Kidney (tissue), 14 donors: ENCODE data around the gene ATG4D. TPM values are rescaled to one million over a fixed set of nuclear protein-coding genes. Genes with fewer than 3 reads are reported as not detected.

Source experiments
- DNase-seq, 5 donors: peaks; one replicate each; pipeline ENCODE4 v3.0.0-alpha.2; 2013 to 2020
- FAIRE-seq: peaks from 2 replicates; lab custom pipeline; 2012; peaks lifted over from hg19 to GRCh38; lab: Jason Lieb, UNC
- H3K27ac ChIP-seq, 2 donors: one replicate each; pipeline ENCODE4 v1.7.0; 2013; ENCODE audit warnings: low read depth in 2 of 2, low read length in 2 of 2, inconsistent platforms in 1 of 2
- H3K27me3 ChIP-seq: one replicate; pipeline ENCODE4 v1.7.1; 2013; ENCODE audit warnings: low read length, inconsistent platforms; ENCODE audit not compliant: control insufficient read depth, insufficient read depth
- H3K36me3 ChIP-seq, 3 donors: one replicate each; pipeline versions ENCODE4 v1.7.0 to v1.7.1; 2013; ENCODE audit warnings: low read length in 3 of 3, control low read depth in 1 of 3, inconsistent platforms in 1 of 3; ENCODE audit not compliant: insufficient read depth in 3 of 3, control insufficient read depth in 2 of 3
- H3K4me1 ChIP-seq, 3 donors: one replicate each; pipeline versions ENCODE4 v1.7.0 to v1.7.1; 2013; ENCODE audit warnings: low read length in 3 of 3, inconsistent platforms in 1 of 3, low read depth in 1 of 3; ENCODE audit not compliant: control insufficient read depth in 2 of 3, insufficient read depth in 2 of 3
- H3K4me3 ChIP-seq, 3 donors: one replicate each; pipeline versions ENCODE4 v1.7.0 to v1.8.1; 2013; ENCODE audit warnings: low read length in 3 of 3, control low read depth in 1 of 3, inconsistent platforms in 1 of 3
- H3K9ac ChIP-seq, 3 donors: one replicate each; pipeline versions ENCODE4 v1.7.0 to v1.7.1; 2013; ENCODE audit warnings: low read length in 3 of 3, control low read depth in 1 of 3, inconsistent platforms in 1 of 3
- H3K9me3 ChIP-seq, 3 donors: one replicate each; pipeline versions ENCODE4 v1.7.0 to v1.7.1; 2013; ENCODE audit warnings: low read length in 3 of 3, control low read depth in 1 of 3, inconsistent platforms in 1 of 3; ENCODE audit not compliant: control insufficient read depth in 2 of 3, insufficient read depth in 1 of 3
- intact Hi-C: fragments of 100-400 bp; cut with DNase I; formaldehyde crosslinking; loops from one replicate; pipeline ENCODE4 v1.11.1; 2022
- polyA plus RNA-seq: library from polyadenylated mRNA; stranded (reverse); fragments of 350-450 nt; fragmentation: Illumina TruSeq; extraction: RNeasy Lipid Tissue Mini Kit (QIAGEN cat#74804); gene quantifications from one replicate; pipeline ENCODE4 v1.2.3, GENCODE V29; 2014; ENCODE audit warnings: low read depth, low replicate concordance; ENCODE audit not compliant: insufficient read depth
- total RNA-seq: library from RNA; stranded (reverse); fragmentation: NEBNext Ultra II Directional; extraction: Animal tissue kit (Norgen Biotek cat#: 25700); gene quantifications from one replicate; pipeline ENCODE4 v1.2.1, GENCODE V29; 2021
- TF ChIP-seq, protein P1 (sequence below): IDR thresholded peaks from 3 replicates; pipeline ENCODE4 v1.5.1; 2012; ENCODE audit warnings: mild to moderate bottlenecking, moderate library complexity, borderline replicate concordance; ENCODE audit not compliant: insufficient read depth; ENCODE audit errors: extremely low read depth
- donor health status: control.
- donor health status: control.
- donor health status: control.
- donor health status: control.
- donor health status: control.
- donor health status: DM: yes; HTN: yes; CAD: no.
- donor health status: Normal renal cell carcinoma (clear cell type).

ATG4D gene
- total and polyA plus RNA-seq, 2 donors from 2014 or later = 32.7 to 91.7 TPM

GRCh38 chr19:10577951-10578350, 34.2 kb downstream of the ATG4D start:
- H3K4me3 ChIP-seq = no peak overlapping the region
- DNase-seq (no peak), FAIRE-seq (no peak)
- TF ChIP-seq, protein P1, sequence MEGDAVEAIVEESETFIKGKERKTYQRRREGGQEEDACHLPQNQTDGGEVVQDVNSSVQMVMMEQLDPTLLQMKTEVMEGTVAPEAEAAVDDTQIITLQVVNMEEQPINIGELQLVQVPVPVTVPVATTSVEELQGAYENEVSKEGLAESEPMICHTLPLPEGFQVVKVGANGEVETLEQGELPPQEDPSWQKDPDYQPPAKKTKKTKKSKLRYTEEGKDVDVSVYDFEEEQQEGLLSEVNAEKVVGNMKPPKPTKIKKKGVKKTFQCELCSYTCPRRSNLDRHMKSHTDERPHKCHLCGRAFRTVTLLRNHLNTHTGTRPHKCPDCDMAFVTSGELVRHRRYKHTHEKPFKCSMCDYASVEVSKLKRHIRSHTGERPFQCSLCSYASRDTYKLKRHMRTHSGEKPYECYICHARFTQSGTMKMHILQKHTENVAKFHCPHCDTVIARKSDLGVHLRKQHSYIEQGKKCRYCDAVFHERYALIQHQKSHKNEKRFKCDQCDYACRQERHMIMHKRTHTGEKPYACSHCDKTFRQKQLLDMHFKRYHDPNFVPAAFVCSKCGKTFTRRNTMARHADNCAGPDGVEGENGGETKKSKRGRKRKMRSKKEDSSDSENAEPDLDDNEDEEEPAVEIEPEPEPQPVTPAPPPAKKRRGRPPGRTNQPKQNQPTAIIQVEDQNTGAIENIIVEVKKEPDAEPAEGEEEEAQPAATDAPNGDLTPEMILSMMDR = no peak
- intact Hi-C loops = no loop called here
- no peak overlapping the region for H3K27ac ChIP-seq
- H3K9me3 ChIP-seq = no peaks in the 10 kb centered on the region
- no peaks in the 10 kb centered on the region for H3K27me3 ChIP-seq
- H3K9ac ChIP-seq = no peak overlapping the region
- peaks cover 0 to 4% (median 3%) of the 10 kb centered on the region in 3 donors for H3K4me1 ChIP-seq
- H3K36me3 ChIP-seq = peaks cover 0 to 2% (median 0%) of the 10 kb centered on the region in 3 donors

- TF ChIP-seq, protein P1 = peak; percentile 100
- Histone ChIP-seq H3K4me1 (peaks cover 0 to 4% (median 3%) of the 10 kb centered on the region in 3 donors), H3K9ac (peak overlapping the region in 1 of 3 donors; percentile 17), H3K36me3 (no peaks in the 10 kb centered on the region), H3K4me3 (peak overlapping the region in 2 of 3 donors; percentile 18 to 41), H3K27me3 (no peaks in the 10 kb centered on the region), H3K27ac (no peak overlapping the region), H3K9me3 (no peaks in the 10 kb centered on the region)
- intact Hi-C loops = loop anchor here (5.0 kb wide), 1 partner anchor 61 kb away; no protein-coding TSS in a partner anchor
- no peak for FAIRE-seq
- peak; percentile 91 to 96 (median 92) for DNase-seq
Observed at GRCh38 chr19:10580979-10581631, 37.4 kb downstream of the ATG4D start.

DNA sequence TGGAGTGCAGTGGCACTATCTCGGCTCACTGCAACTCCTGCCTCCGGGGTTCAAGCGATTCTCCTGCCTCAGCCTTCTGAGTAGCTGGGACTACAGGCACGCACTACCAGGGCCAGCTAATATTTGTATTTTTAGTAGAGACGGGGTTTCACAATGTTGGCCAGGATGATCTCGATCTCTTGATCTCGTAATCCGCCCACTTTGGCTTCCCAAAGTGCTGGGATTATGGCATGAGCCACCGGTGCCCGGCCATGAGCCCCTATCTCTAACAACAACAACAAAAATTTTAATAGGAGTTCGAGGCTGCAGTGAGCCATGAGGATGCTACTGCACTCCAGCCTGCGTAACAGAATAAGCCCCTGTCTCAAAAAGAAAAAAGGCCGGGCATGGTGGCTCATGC, 38.4 kb downstream of the ATG4D start:
- TF ChIP-seq, protein P1 = no peak
- no peak for FAIRE-seq
- Histone ChIP-seq H3K27ac (no peak overlapping the region), H3K9ac (no peak overlapping the region), H3K36me3 (no peaks in the 10 kb centered on the region), H3K4me3 (no peak overlapping the region), H3K9me3 (no peaks in the 10 kb centered on the region), H3K27me3 (no peaks in the 10 kb centered on the region), H3K4me1 (peaks cover 0 to 4% (median 3%) of the 10 kb centered on the region in 3 donors)
- DNase-seq = no peak
- intact Hi-C loops = loop anchor here (5.0 kb wide), 1 partner anchor 60 kb away; no protein-coding TSS in a partner anchor
